SK-N-SH treated with all-trans-retinoic acid at 6 μM for 48 hours (cell line): ENCODE results near the gene LAPTM5.
"Not testable (repeated sequence)": the region's sequence is repeated elsewhere in the genome, so short reads cannot be mapped to it uniquely, and the experiment has no call there.

ENCODE experiments used
- ARNTL ChIP-seq: fragments of 450-650 bp; formaldehyde crosslinking; IDR thresholded peaks from 2 replicates; pipeline ENCODE4 v1.5.0; 2020; ENCODE audit warnings: low read depth, mild to moderate bottlenecking, moderate library complexity, borderline replicate concordance
- BACH2 ChIP-seq: fragments of 250-450 bp; sonication (Bioruptor Pico); IDR thresholded peaks from 2 replicates; pipeline ENCODE4 v1.9.0; 2021; ENCODE audit warnings: mild to moderate bottlenecking, borderline replicate concordance
- PATZ1 ChIP-seq: fragments of 250-450 bp; sonication (Bioruptor Pico); IDR thresholded peaks from 2 replicates; pipeline ENCODE4 v1.8.0; 2020; ENCODE audit warnings: mild to moderate bottlenecking, moderate library complexity, borderline replicate concordance
- RARB ChIP-seq: fragments of 250-450 bp; sonication (Bioruptor Pico); IDR thresholded peaks from 2 replicates; pipeline ENCODE4 v1.8.0; 2021; ENCODE audit warnings: mild to moderate bottlenecking, moderate library complexity
- SNAI2 ChIP-seq: fragments of 250-450 bp; sonication (Bioruptor Pico); IDR thresholded peaks from 2 replicates; pipeline ENCODE4 v1.5.0; 2020; ENCODE audit warnings: mild to moderate bottlenecking, moderate library complexity
- TCF4 ChIP-seq: fragments of 250-450 bp; sonication (Bioruptor Pico); IDR thresholded peaks from 2 replicates; pipeline ENCODE4 v1.8.0; 2021; ENCODE audit warnings: mild to moderate bottlenecking, moderate library complexity, borderline replicate concordance
- ZC3H10 ChIP-seq: fragments of 250-450 bp; sonication (Bioruptor Pico); IDR thresholded peaks from 2 replicates; pipeline ENCODE4 v1.5.1; 2021; ENCODE audit warnings: mild to moderate bottlenecking, moderate library complexity
- ZFP3 ChIP-seq: fragments of 250-450 bp; sonication (Bioruptor Pico); IDR thresholded peaks from 2 replicates; pipeline ENCODE4 v1.5.0; 2020; ENCODE audit warnings: mild to moderate bottlenecking, moderate library complexity
- ZFP30 ChIP-seq: fragments of 450-650 bp; formaldehyde crosslinking; IDR thresholded peaks from 2 replicates; pipeline ENCODE4 v1.5.0; 2022; ENCODE audit warnings: mild to moderate bottlenecking, moderate library complexity
- ZNF70 ChIP-seq: fragments of 450-650 bp; formaldehyde crosslinking; IDR thresholded peaks from 2 replicates; pipeline ENCODE4 v1.5.0; 2020; ENCODE audit warnings: mild to moderate bottlenecking, moderate library complexity

- TF ChIP-seq ARNTL (CRISPR knock-in tag); RARB (CRISPR knock-in tag); ZFP30 (CRISPR knock-in tag); PATZ1 (CRISPR knock-in tag); ZC3H10 (CRISPR knock-in tag); ZNF70; SNAI2; BACH2 (CRISPR knock-in tag); TCF4 (CRISPR knock-in tag); ZFP3 (CRISPR knock-in tag): not testable (repeated sequence)
These were observed 69.1 kb downstream of the LAPTM5 start for GRCh38 chr1:30688516-30688915.
